GM12878 (cell line): ENCODE data around the gene JAML. TPM values are rescaled to one million over a fixed set of nuclear protein-coding genes. Genes with fewer than 3 reads are reported as not detected.

ENCODE experiments used
- ATAC-seq: fragments of 200-7000 bp; cut with Tn5 transposase; 3 replicates; pipeline ENCODE4 v1.9.1; 2020; ENCODE audit warnings: mild to moderate bottlenecking, moderate library complexity
- BruUV-seq: library from RNA; stranded (reverse); fragments of 400-500 nt; replicated peaks from 2 replicates; lab custom pipeline; 2021; lab: Mats Ljungman, UMichigan
- CTCF ChIA-PET: fragments of 300-600 bp; sonication (Branson Sonifier 250); formaldehyde crosslinking; extraction: SDS; loops from one replicate; lab custom pipeline; 2021; ENCODE audit warnings: inconsistent platforms; lab: Yijun Ruan, JAX
- POLR2A ChIA-PET: fragments of 350-600 bp; formaldehyde crosslinking; extraction: SDS; loops from one replicate; lab custom pipeline; 2021; ENCODE audit warnings: inconsistent platforms; lab: Charles Lee
- RAD21 ChIA-PET: fragments of 300-600 bp; sonication (Branson Sonifier 250); formaldehyde crosslinking; loops from one replicate; lab custom pipeline; 2023; ENCODE audit warnings: antibody characterized with exemption; ENCODE audit not compliant: unreplicated experiment; lab: Charles Lee
- SMC1A ChIA-PET: fragments of 300-600 bp; sonication (Branson Sonifier 250); formaldehyde crosslinking; loops from one replicate; lab custom pipeline; 2023; ENCODE audit not compliant: unreplicated experiment, uncharacterized antibody; lab: Charles Lee
- DNase-seq: peaks from one replicate; pipeline ENCODE4 v3.0.0-alpha.2; 2011; ENCODE audit warnings: low read depth, low spot score
- FAIRE-seq: peaks from 3 replicates; lab custom pipeline; 2011; peaks lifted over from hg19 to GRCh38; lab: Jason Lieb, UNC
- H2AFZ ChIP-seq: 2 replicates; pipeline ENCODE4 v1.6.0; 2011; ENCODE audit warnings: low read depth, low read length, control low read depth; ENCODE audit not compliant: control insufficient read depth
- H3K27ac ChIP-seq: 2 replicates; pipeline ENCODE4 v1.5.1; 2011; ENCODE audit warnings: control low read depth; ENCODE audit not compliant: control insufficient read depth, insufficient read depth
- H3K27me3 ChIP-seq, 2 experiments: replicated peaks in 1 of 2; 2 replicates each; pipeline versions ENCODE4 v1.6.0 to v1.6.1; 2011; ENCODE audit warnings: low read length in 1 of 2; ENCODE audit not compliant: control insufficient read depth in 2 of 2, insufficient read depth in 2 of 2
- H3K36me3 ChIP-seq, 2 experiments: 2 replicates each; pipeline ENCODE4 v1.5.1; 2011; ENCODE audit warnings: low read length in 1 of 2; ENCODE audit not compliant: control insufficient read depth in 2 of 2, insufficient read depth in 2 of 2
- H3K4me1 ChIP-seq: 2 replicates; pipeline ENCODE4 v1.6.1; 2011; ENCODE audit warnings: mild to moderate bottlenecking, low read length, moderate library complexity, mixed read lengths; ENCODE audit not compliant: control insufficient read depth, insufficient read depth
- H3K4me2 ChIP-seq: 2 replicates; pipeline ENCODE4 v1.6.0; 2011; ENCODE audit warnings: control low read depth; ENCODE audit not compliant: control insufficient read depth, insufficient read depth
- H3K4me3 ChIP-seq: fragments of 200-600 bp; sonication (generic); 2 replicates; pipeline ENCODE4 v1.5.1; 2016
- H3K79me2 ChIP-seq: 2 replicates; pipeline ENCODE4 v1.6.0; 2011; ENCODE audit warnings: low read length; ENCODE audit not compliant: control insufficient read depth, insufficient read depth
- H3K9ac ChIP-seq: 2 replicates; pipeline ENCODE4 v1.8.0; 2011; ENCODE audit warnings: low read length, control low read depth, mixed read lengths; ENCODE audit not compliant: control insufficient read depth, insufficient read depth
- H3K9me3 ChIP-seq: replicated peaks from 3 replicates; pipeline ENCODE4 v1.5.1; 2011; ENCODE audit warnings: mild to moderate bottlenecking, low read length; ENCODE audit not compliant: control insufficient read depth, insufficient read depth
- H4K20me1 ChIP-seq: 2 replicates; pipeline ENCODE4 v1.6.0; 2011; ENCODE audit not compliant: control insufficient read depth, insufficient read depth
- BHLHE40 ChIP-seq, 2 experiments: fragments of 450-650 bp in 1 of 2; IDR thresholded peaks; 2 replicates each; pipeline ENCODE4 v1.6.1; 2011 to 2017; ENCODE audit warnings: low read depth in 2 of 2, borderline replicate concordance in 1 of 2, improper control_type of control experiment in 1 of 2, low read length in 1 of 2, mild to moderate bottlenecking in 1 of 2
- CHD1 ChIP-seq: IDR thresholded peaks from 2 replicates; pipeline ENCODE4 v1.6.1; 2012; ENCODE audit warnings: low read depth, low read length, improper control_type of control experiment
- CHD2 ChIP-seq: IDR thresholded peaks from 2 replicates; pipeline ENCODE4 v1.6.1; 2011; ENCODE audit warnings: low read depth, low read length, improper control_type of control experiment, borderline replicate concordance
- CREM ChIP-seq: IDR thresholded peaks from 2 replicates; pipeline ENCODE4 v1.6.1; 2014; ENCODE audit warnings: antibody characterized with exemption, low read depth
- EP300 ChIP-seq, 2 experiments: fragments of 150-350 bp in 1 of 2; IDR thresholded peaks; 2 replicates each; pipeline ENCODE4 v1.6.1; 2011 to 2012; ENCODE audit warnings: low read depth in 2 of 2, low read length in 2 of 2, borderline replicate concordance in 1 of 2, improper control_type of control experiment in 1 of 2, inconsistent platforms in 1 of 2; ENCODE audit not compliant: control insufficient read depth in 1 of 2
- HDGF ChIP-seq: fragments of 450-650 bp; IDR thresholded peaks from 2 replicates; pipeline ENCODE4 v1.6.1; 2016; ENCODE audit warnings: antibody characterized with exemption
- JUNB ChIP-seq: IDR thresholded peaks from 2 replicates; pipeline ENCODE4 v1.6.1; 2016; ENCODE audit warnings: antibody characterized with exemption, mild to moderate bottlenecking
- KLF5 ChIP-seq: fragments of 450-650 bp; IDR thresholded peaks from 2 replicates; pipeline ENCODE4 v1.6.1; 2014; ENCODE audit warnings: mild to moderate bottlenecking; ENCODE audit not compliant: partially characterized antibody
- MEF2B ChIP-seq: fragments of 450-650 bp; IDR thresholded peaks from 2 replicates; pipeline ENCODE4 v1.6.1; 2018; ENCODE audit warnings: mild to moderate bottlenecking, moderate library complexity; ENCODE audit not compliant: partially characterized antibody, poor library complexity, severe bottlenecking
- PAX5 ChIP-seq: IDR thresholded peaks from 2 replicates; pipeline ENCODE4 v1.6.1; 2011; ENCODE audit warnings: low read depth, low read length, borderline replicate concordance
- PML ChIP-seq: IDR thresholded peaks from 2 replicates; pipeline ENCODE4 v1.6.1; 2012; ENCODE audit warnings: low read length, inconsistent platforms
- POLR2A ChIP-seq: IDR thresholded peaks from 2 replicates; pipeline ENCODE4 v1.6.1; 2011; ENCODE audit warnings: low read depth, mild to moderate bottlenecking, low read length
- POLR2AphosphoS5 ChIP-seq: IDR thresholded peaks from 2 replicates; pipeline ENCODE4 v1.6.1; 2011; ENCODE audit warnings: mild to moderate bottlenecking, low read length, inconsistent platforms
- POU2F2 ChIP-seq: IDR thresholded peaks from 3 replicates; pipeline ENCODE4 v1.6.1; 2011; ENCODE audit warnings: low read depth, mild to moderate bottlenecking, low read length, borderline replicate concordance
- RCOR1 ChIP-seq: conservative IDR thresholded peaks from 2 replicates; pipeline ENCODE4 v1.6.1; 2012; ENCODE audit warnings: low read depth, low read length, improper control_type of control experiment
- STAT1 ChIP-seq: fragments of 450-650 bp; conservative IDR thresholded peaks from 2 replicates; pipeline ENCODE4 v1.6.1; 2014; ENCODE audit warnings: antibody characterized with exemption, mild to moderate bottlenecking
- ZNF24 ChIP-seq: fragments of 450-650 bp; IDR thresholded peaks from 2 replicates; pipeline ENCODE4 v1.6.1; 2017; ENCODE audit warnings: antibody characterized with exemption, mild to moderate bottlenecking
- ZNF274 ChIP-seq: IDR thresholded peaks from one replicate; pipeline ENCODE4 v1.8.0; 2011; ENCODE audit not compliant: insufficient read length, insufficient read depth
- ZZZ3 ChIP-seq: IDR thresholded peaks from 2 replicates; pipeline ENCODE4 v1.6.1; 2011; ENCODE audit warnings: low read depth; ENCODE audit not compliant: control insufficient read depth, insufficient read length
- WGBS: methylation state at CpG from one replicate; pipeline ENCODE4 v1.1.6; 2016; ENCODE audit warnings: low lambda C conversion rate; ENCODE audit not compliant: insufficient replicate concordance, insufficient coverage; ENCODE audit errors: missing lambda C conversion rate; 5-methylcytosine and 5-hydroxymethylcytosine counted together
- in situ Hi-C: fragments of 300-500 bp; cut with MboI; formaldehyde crosslinking; loops from 9 replicates; pipeline ENCODE4 v1.14.3; 2018; ENCODE audit warnings: mixed read lengths
- intact Hi-C: fragments of 100-400 bp; cut with micrococcal nuclease; formaldehyde crosslinking; loops from one replicate; pipeline ENCODE4 v1.14.2; 2022; ENCODE audit not compliant: unreplicated experiment
- polyA plus RNA-seq, 11 experiments: library from polyadenylated mRNA; depleted of rRNA in 4 of 11; unstranded in 6 of 11; stranded (reverse) in 5 of 11; fragments of >200 nt; fragmentation: Nextera tagmentation in 4 of 11; fragmentation: Illumina TruSeq in 1 of 11; extraction: Ambion mirVana in 4 of 11; extraction: Trizol in 1 of 11; gene quantifications; 1 replicate in 1 of 11; 2 replicates in 10 of 11; pipeline versions ENCODE4 v1.2.1 to v1.2.3, GENCODE V29; 2011 to 2016; ENCODE audit warnings: inconsistent platforms in 2 of 11, missing spikeins in 2 of 11, low read depth in 1 of 11
- total RNA-seq, 4 experiments: library from RNA; depleted of rRNA in 3 of 4; stranded (reverse); fragments of >200 nt in 3 of 4; fragmentation: Illumina TruSeq in 1 of 4; extraction: Trizol in 1 of 4; gene quantifications; 2 replicates each; pipeline versions ENCODE4 v1.2.1 to v1.2.3, GENCODE V29; 2013 to 2021
- TF ChIP-seq, protein P1 (sequence below): fragments of 450-650 bp; IDR thresholded peaks from 2 replicates; pipeline ENCODE4 v1.6.1; 2016; ENCODE audit warnings: mild to moderate bottlenecking

The JAML gene
- total and polyA plus RNA-seq, 10 of the 15 experiments (the other 5 are each of a cell fraction or from before 2014, with no cell fraction given), result 0.60 to 8.1 (median 3.5) TPM

DNA sequence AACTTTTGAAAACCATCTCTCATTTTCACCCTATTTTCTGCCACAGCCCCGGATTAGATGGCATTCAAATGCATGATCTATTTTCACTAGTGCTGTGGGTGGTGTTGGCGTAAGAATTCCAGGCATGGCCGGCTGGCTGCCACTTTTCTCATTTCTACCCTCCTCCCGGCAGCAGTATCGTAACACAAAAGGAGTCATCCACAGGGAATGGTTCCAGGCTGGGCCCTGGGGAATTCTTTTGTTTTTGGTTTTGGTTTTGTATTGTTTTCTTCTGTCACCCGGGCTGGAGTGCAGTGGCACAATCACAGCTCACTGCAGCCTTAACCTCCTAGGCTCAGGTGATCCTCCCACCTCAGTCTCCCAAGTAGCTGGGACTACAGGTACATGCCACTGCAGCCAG lies 13.8 kb downstream of the JAML start:
- Histone ChIP-seq H3K4me2 (no peak overlapping the region), H3K9me3 (no peaks in the 10 kb centered on the region; the same call in 2 of the 3 replicates), H3K9ac (no peak overlapping the region), H4K20me1 (no peaks in the 10 kb centered on the region), H3K4me1 (peaks cover 29% of the 10 kb centered on the region), H2AFZ (no peak overlapping the region), H3K27ac (no peak overlapping the region), H3K36me3 (no peaks in the 10 kb centered on the region), H3K79me2 (no peaks in the 10 kb centered on the region), H3K4me3 (no peak overlapping the region), H3K27me3 (no peaks in the 10 kb centered on the region)
- FAIRE-seq (no peak), DNase-seq (no peak), ATAC-seq (no peak)
- ChIA-PET SMC1A (interaction anchor here (1.0 to 3.4 kb wide), 9 partner anchors 9 to 482 kb away, joined by 3 to 17 read pairs (median 3); no protein-coding TSS in a partner anchor), CTCF (interaction anchor here (0.6 to 6.9 kb wide), 10 partner anchors 8 to 277 kb away, joined by 3 to 62 read pairs (median 6); partner anchors contain the start of gene JAML), RAD21 (interaction anchor here (0.7 to 1.5 kb wide), 5 partner anchors 9 to 77 kb away, joined by 3 to 6 read pairs (median 3); partner anchors contain the start of gene JAML), POLR2A (interaction anchor here (0.6 to 1.7 kb wide), 2 partner anchors 35 to 41 kb away, joined by 3 to 4 read pairs; partner anchors contain the start of gene MPZL3)
- 38% methylated on average over 6 of the region's 6 CpGs for WGBS
- in situ Hi-C loops, result no loop called here
- intact Hi-C loops, result no loop called here
- BruUV-seq, result no TSS peak
- no peak for TF ChIP-seq ZZZ3
- no peak for TF ChIP-seq CHD1
- no peak for TF ChIP-seq MEF2B
- TF ChIP-seq PML, result no peak
- TF ChIP-seq POU2F2, result no peak
- TF ChIP-seq EP300 (IDR thresholded peaks at IDR 0.05; ENCODE audit: borderline replicate concordance in 1 of 2, control insufficient read depth in 1 of 2, low read depth in 2 of 2, low read length in 2 of 2), result no peak
- no peak for TF ChIP-seq POLR2A
- no peak for TF ChIP-seq STAT1
- no peak for TF ChIP-seq HDGF
- TF ChIP-seq CHD2, result no peak
- no peak for TF ChIP-seq ZNF24
- TF ChIP-seq PAX5, result no peak
- TF ChIP-seq CREM, result no peak
- TF ChIP-seq KLF5, result no peak
- TF ChIP-seq BHLHE40 (IDR thresholded peaks at IDR 0.05; ENCODE audit: borderline replicate concordance in 1 of 2, low read depth in 2 of 2, low read length in 1 of 2), result no peak
- TF ChIP-seq ZNF274, result no peak
- TF ChIP-seq JUNB, result no peak
- TF ChIP-seq, protein P1, sequence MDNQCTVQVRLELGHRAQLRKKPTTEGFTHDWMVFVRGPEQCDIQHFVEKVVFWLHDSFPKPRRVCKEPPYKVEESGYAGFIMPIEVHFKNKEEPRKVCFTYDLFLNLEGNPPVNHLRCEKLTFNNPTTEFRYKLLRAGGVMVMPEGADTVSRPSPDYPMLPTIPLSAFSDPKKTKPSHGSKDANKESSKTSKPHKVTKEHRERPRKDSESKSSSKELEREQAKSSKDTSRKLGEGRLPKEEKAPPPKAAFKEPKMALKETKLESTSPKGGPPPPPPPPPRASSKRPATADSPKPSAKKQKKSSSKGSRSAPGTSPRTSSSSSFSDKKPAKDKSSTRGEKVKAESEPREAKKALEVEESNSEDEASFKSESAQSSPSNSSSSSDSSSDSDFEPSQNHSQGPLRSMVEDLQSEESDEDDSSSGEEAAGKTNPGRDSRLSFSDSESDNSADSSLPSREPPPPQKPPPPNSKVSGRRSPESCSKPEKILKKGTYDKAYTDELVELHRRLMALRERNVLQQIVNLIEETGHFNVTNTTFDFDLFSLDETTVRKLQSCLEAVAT, result no peak
- no peak for TF ChIP-seq POLR2AphosphoS5
- no peak for TF ChIP-seq RCOR1
